GM18867 (cell line): ENCODE results near the gene ADCY1.

ENCODE experiments used
- ATAC-seq: cut with Tn5 transposase; IDR thresholded peaks from one replicate; pipeline ENCODE4 v1.9.1; 2021; ENCODE audit warnings: mild to moderate bottlenecking, moderate library complexity; ENCODE audit not compliant: unreplicated experiment

Gene ADCY1

GRCh38 chr7:45689011-45689796, 115.0 kb downstream of the ADCY1 start:
- no peak for ATAC-seq

GRCh38 chr7:45689797-45690761, 115.9 kb downstream of the ADCY1 start:
- ATAC-seq, result no peak

- no peak for ATAC-seq
These were observed 116.6 kb downstream of the ADCY1 start for GRCh38 chr7:45690762-45691150.

GRCh38 chr7:45691155-45691656, 117.0 kb downstream of the ADCY1 start:
- no peak for ATAC-seq

GRCh38 chr7:45692031-45692430, 117.9 kb downstream of the ADCY1 start:
- ATAC-seq, result no peak

- no peak for ATAC-seq
These were observed 121.3 kb downstream of the ADCY1 start for GRCh38 chr7:45695249-45695995.

- ATAC-seq, result no peak
These were observed 122.3 kb downstream of the ADCY1 start for GRCh38 chr7:45696476-45696875.

GRCh38 chr7:45697576-45698136, 123.5 kb downstream of the ADCY1 start:
- ATAC-seq, result no peak

GRCh38 chr7:45698303-45699014, 124.3 kb downstream of the ADCY1 start:
- ATAC-seq, result no peak

GRCh38 chr7:45699015-45699309, 124.8 kb downstream of the ADCY1 start:
- ATAC-seq, result no peak

- no peak for ATAC-seq
These were observed 125.7 kb downstream of the ADCY1 start for GRCh38 chr7:45699726-45700390.

GRCh38 chr7:45700556-45700955, 126.4 kb downstream of the ADCY1 start:
- no peak for ATAC-seq

- no peak for ATAC-seq
These were observed 127.7 kb downstream of the ADCY1 start for GRCh38 chr7:45701701-45702510.

GRCh38 chr7:45702751-45703150, 128.6 kb downstream of the ADCY1 start:
- no peak for ATAC-seq

GRCh38 chr7:45703373-45703821, 129.2 kb downstream of the ADCY1 start:
- no peak for ATAC-seq

GRCh38 chr7:45703911-45704682, 129.9 kb downstream of the ADCY1 start:
- no peak for ATAC-seq

- ATAC-seq, result no peak
These were observed 130.5 kb downstream of the ADCY1 start for GRCh38 chr7:45704683-45705016.
